ENCODE data around the gene DPY30.

GRCh38 chr2:32005371-32005976 is 34.1 kb downstream of the DPY30 start:
- no peak for TF ChIP-seq CREB5 (CRISPR knock-in tag; IDR thresholded peaks at IDR 0.05; ENCODE audit: low read depth)
- TF ChIP-seq PATZ1 (CRISPR knock-in tag; IDR thresholded peaks at IDR 0.05; ENCODE audit: borderline replicate concordance), result no peak
- no peak for TF ChIP-seq ZFP30 (CRISPR knock-in tag; IDR thresholded peaks at IDR 0.05)
- TF ChIP-seq ZNF565 (CRISPR knock-in tag; conservative IDR thresholded peaks at IDR 0.05; ENCODE audit: low read depth), result no peak
- no peak for TF ChIP-seq ESRRG (CRISPR knock-in tag; IDR thresholded peaks at IDR 0.05)
- TF ChIP-seq ZFP3 (CRISPR knock-in tag; IDR thresholded peaks at IDR 0.05), result no peak
- TF ChIP-seq ARNTL (CRISPR knock-in tag; IDR thresholded peaks at IDR 0.05; ENCODE audit: borderline replicate concordance, low read depth), result no peak
- no peak for TF ChIP-seq ISL1 (CRISPR knock-in tag; IDR thresholded peaks at IDR 0.05)
- TF ChIP-seq RARB (CRISPR knock-in tag; IDR thresholded peaks at IDR 0.05), result no peak
- TF ChIP-seq BACH2 (CRISPR knock-in tag; IDR thresholded peaks at IDR 0.05; ENCODE audit: borderline replicate concordance), result no peak
- TF ChIP-seq GLIS3 (CRISPR knock-in tag; IDR thresholded peaks at IDR 0.05), result no peak
- no peak for TF ChIP-seq PPARA (CRISPR knock-in tag; IDR thresholded peaks at IDR 0.05; ENCODE audit: borderline replicate concordance)
- TF ChIP-seq OSR1 (CRISPR knock-in tag; IDR thresholded peaks at IDR 0.05), result no peak
